HepG2 (cell line): ENCODE measurements around the gene GALR2. TPM values are rescaled to one million over a fixed set of nuclear protein-coding genes. Genes with fewer than 3 reads are reported as not detected.
A peak's percentile ranks its signal among the peaks of the same experiment; 100 is the strongest.

Experiments
- ADNP ChIP-seq: sonication (generic); formaldehyde crosslinking; IDR thresholded peaks from 2 replicates; pipeline ENCODE4 v1.4.0; 2020; ENCODE audit warnings: missing genetic modification reagents
- ATM ChIP-seq: fragments of 450-650 bp; IDR thresholded peaks from 2 replicates; pipeline ENCODE4 v1.7.1; 2017; ENCODE audit warnings: mild to moderate bottlenecking, borderline replicate concordance
- BCL6 ChIP-seq: IDR thresholded peaks from 2 replicates; pipeline ENCODE4 v1.6.1; 2016; ENCODE audit warnings: missing genetic modification reagents, missing compliant biosample characterization
- HDAC1 ChIP-seq: sonication (generic); formaldehyde crosslinking; IDR thresholded peaks from 2 replicates; pipeline ENCODE4 v1.5.1; 2020; ENCODE audit warnings: mild to moderate bottlenecking, missing genetic modification reagents
- HDAC6 ChIP-seq: fragments of 200-600 bp; sonication (generic); IDR thresholded peaks from 2 replicates; pipeline ENCODE4 v1.7.0; 2017; ENCODE audit warnings: mild to moderate bottlenecking, antibody characterized with exemption, low read length, low read depth
- HOXA7 ChIP-seq: sonication (generic); formaldehyde crosslinking; IDR thresholded peaks from 2 replicates; pipeline ENCODE4 v1.8.1; 2022; ENCODE audit warnings: mild to moderate bottlenecking, missing genetic modification reagents, moderate library complexity
- ISX ChIP-seq: sonication (generic); formaldehyde crosslinking; conservative IDR thresholded peaks from 2 replicates; pipeline ENCODE4 v1.5.0; 2020; ENCODE audit warnings: missing genetic modification reagents
- KDM1A ChIP-seq: IDR thresholded peaks from 2 replicates; pipeline ENCODE4 v1.6.1; 2016; ENCODE audit warnings: missing compliant biosample characterization
- MAFG ChIP-seq: sonication (generic); formaldehyde crosslinking; IDR thresholded peaks from 2 replicates; pipeline ENCODE4 v1.5.1; 2020; ENCODE audit warnings: mild to moderate bottlenecking, missing genetic modification reagents
- MBNL3 ChIP-seq: fragments of 250-450 bp; sonication (Bioruptor Pico); conservative IDR thresholded peaks from 2 replicates; pipeline ENCODE4 v1.8.0; 2022; ENCODE audit warnings: mild to moderate bottlenecking, inconsistent platforms
- SATB2 ChIP-seq: sonication (generic); formaldehyde crosslinking; IDR thresholded peaks from 2 replicates; pipeline ENCODE4 v1.5.0; 2020; ENCODE audit warnings: missing genetic modification reagents
- SMAD9 ChIP-seq: sonication (generic); formaldehyde crosslinking; IDR thresholded peaks from 2 replicates; pipeline ENCODE4 v1.5.1; 2020; ENCODE audit warnings: mild to moderate bottlenecking, missing genetic modification reagents
- SUZ12 ChIP-seq: fragments of 150-350 bp; IDR thresholded peaks from 2 replicates; pipeline ENCODE4 v1.6.1; 2014; ENCODE audit warnings: low read depth, low read length
- ZFP1 ChIP-seq: IDR thresholded peaks from 2 replicates; pipeline ENCODE4 v1.6.1; 2016
- ZIK1 ChIP-seq: sonication (generic); formaldehyde crosslinking; IDR thresholded peaks from 2 replicates; pipeline ENCODE4 v1.5.0; 2020; ENCODE audit warnings: mild to moderate bottlenecking, low read depth, missing genetic modification reagents, borderline replicate concordance
- ZKSCAN8 ChIP-seq: IDR thresholded peaks from 2 replicates; pipeline ENCODE4 v1.6.1; 2016; ENCODE audit warnings: borderline replicate concordance, missing genetic modification reagents, missing compliant biosample characterization
- ZNF274 ChIP-seq: sonication (generic); formaldehyde crosslinking; IDR thresholded peaks from 2 replicates; pipeline ENCODE4 v1.5.1; 2020; ENCODE audit warnings: mild to moderate bottlenecking, missing genetic modification reagents
- ZNF382 ChIP-seq: sonication (generic); formaldehyde crosslinking; IDR thresholded peaks from 2 replicates; pipeline ENCODE4 v1.5.0; 2020; ENCODE audit warnings: missing genetic modification reagents, mild to moderate bottlenecking, borderline replicate concordance
- ZNF713 ChIP-seq: sonication (generic); formaldehyde crosslinking; IDR thresholded peaks from 2 replicates; pipeline ENCODE4 v1.4.0; 2020; ENCODE audit warnings: mild to moderate bottlenecking, missing genetic modification reagents
- polyA plus RNA-seq, 8 experiments: library from polyadenylated mRNA; depleted of rRNA in 3 of 8; stranded (reverse) in 7 of 8; unstranded in 1 of 8; fragments of >200 nt; fragmentation: Illumina TruSeq in 4 of 8; extraction: Trizol in 4 of 8; gene quantifications; 2 replicates each; pipeline versions ENCODE4 v1.2.1 to v1.2.3, GENCODE V29; 2011 to 2016; ENCODE audit warnings: low read depth in 4 of 8, missing spikeins in 1 of 8, mixed read lengths in 1 of 8; ENCODE audit not compliant: insufficient read depth in 1 of 8
- total RNA-seq, 5 experiments: library from RNA; depleted of rRNA; stranded (reverse); fragments of >200 nt; fragmentation: Illumina TruSeq; extraction: Trizol; gene quantifications; 2 replicates each; pipeline ENCODE4 v1.2.3, GENCODE V29; 2016; ENCODE audit warnings: low read depth in 1 of 5
- TF ChIP-seq, protein P1 (sequence below): sonication (generic); formaldehyde crosslinking; IDR thresholded peaks from 2 replicates; pipeline ENCODE4 v1.4.0; 2020; ENCODE audit warnings: missing genetic modification reagents
- TF ChIP-seq, protein P2 (sequence below): IDR thresholded peaks from 2 replicates; pipeline ENCODE4 v1.6.1; 2018; ENCODE audit warnings: missing genetic modification reagents, mild to moderate bottlenecking, missing compliant biosample characterization
- TF ChIP-seq, protein P3 (sequence below): sonication (generic); formaldehyde crosslinking; IDR thresholded peaks from 2 replicates; pipeline ENCODE4 v1.4.0; 2020; ENCODE audit warnings: mild to moderate bottlenecking, missing genetic modification reagents
- TF ChIP-seq, protein P4 (sequence below): sonication (generic); formaldehyde crosslinking; IDR thresholded peaks from 2 replicates; pipeline ENCODE4 v1.8.0; 2022; ENCODE audit warnings: mild to moderate bottlenecking, missing genetic modification reagents, moderate library complexity
- TF ChIP-seq, protein P5 (sequence below): sonication (generic); formaldehyde crosslinking; IDR thresholded peaks from 2 replicates; pipeline ENCODE4 v1.4.0; 2020; ENCODE audit warnings: missing genetic modification reagents, borderline replicate concordance

GALR2 gene
- total and polyA plus RNA-seq, 2 of the 13 experiments (the other 11 are each of a cell fraction or from before 2014, with no cell fraction given) = 0.48 to 0.58 TPM

DNA sequence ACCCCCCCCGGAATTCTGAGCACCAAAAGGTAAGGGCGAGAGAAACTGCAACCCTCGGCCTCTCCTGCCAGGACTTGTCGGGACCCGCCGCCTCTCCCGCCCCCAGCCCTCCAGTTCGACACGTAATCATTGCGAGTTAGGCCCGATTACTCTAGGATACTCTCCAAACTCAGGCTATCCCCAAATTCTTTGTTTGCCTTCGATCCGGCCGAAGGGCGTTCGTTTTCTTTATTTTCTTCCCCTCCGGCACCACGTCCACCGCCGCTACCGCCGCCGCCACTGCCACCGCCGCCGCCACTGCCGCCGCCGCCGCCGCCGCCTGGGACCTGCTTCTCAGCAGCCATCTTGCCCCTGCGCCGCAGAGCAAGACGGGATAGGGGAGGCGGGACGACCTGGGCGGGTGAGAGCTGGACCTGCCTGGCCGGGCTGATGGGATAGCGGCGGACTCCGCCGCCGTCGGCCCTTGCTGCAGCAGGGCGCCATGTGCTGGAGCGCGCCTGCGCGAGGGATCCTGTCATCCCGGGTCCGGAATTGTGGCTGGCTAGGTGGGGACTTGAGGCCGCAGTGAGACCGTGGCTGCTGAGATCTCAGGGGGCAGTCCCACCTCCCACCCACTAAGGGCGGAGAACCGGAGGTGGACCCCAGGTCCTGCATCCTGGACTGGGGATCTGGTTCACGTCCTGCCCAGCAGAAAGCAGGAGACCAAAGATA is 2.3 kb upstream of the GALR2 start, which contains the start of gene SRP68 (continued):
- TF ChIP-seq, protein P1, sequence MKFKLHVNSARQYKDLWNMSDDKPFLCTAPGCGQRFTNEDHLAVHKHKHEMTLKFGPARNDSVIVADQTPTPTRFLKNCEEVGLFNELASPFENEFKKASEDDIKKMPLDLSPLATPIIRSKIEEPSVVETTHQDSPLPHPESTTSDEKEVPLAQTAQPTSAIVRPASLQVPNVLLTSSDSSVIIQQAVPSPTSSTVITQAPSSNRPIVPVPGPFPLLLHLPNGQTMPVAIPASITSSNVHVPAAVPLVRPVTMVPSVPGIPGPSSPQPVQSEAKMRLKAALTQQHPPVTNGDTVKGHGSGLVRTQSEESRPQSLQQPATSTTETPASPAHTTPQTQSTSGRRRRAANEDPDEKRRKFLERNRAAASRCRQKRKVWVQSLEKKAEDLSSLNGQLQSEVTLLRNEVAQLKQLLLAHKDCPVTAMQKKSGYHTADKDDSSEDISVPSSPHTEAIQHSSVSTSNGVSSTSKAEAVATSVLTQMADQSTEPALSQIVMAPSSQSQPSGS (CRISPR knock-in tag) = peak; percentile 70
- TF ChIP-seq ISX (CRISPR knock-in tag) = no peak
- peak; percentile 98 for TF ChIP-seq HDAC1 (CRISPR knock-in tag)
- TF ChIP-seq ZNF382 = no peak
- TF ChIP-seq MAFG (CRISPR knock-in tag) = no peak
- TF ChIP-seq SUZ12 = no peak
- TF ChIP-seq HDAC6 = no peak
- peak; percentile 35; the same call in 1 of the 2 replicates for TF ChIP-seq BCL6 (CRISPR knock-in tag)
- TF ChIP-seq HOXA7 (CRISPR knock-in tag) = no peak
- TF ChIP-seq, protein P2, sequence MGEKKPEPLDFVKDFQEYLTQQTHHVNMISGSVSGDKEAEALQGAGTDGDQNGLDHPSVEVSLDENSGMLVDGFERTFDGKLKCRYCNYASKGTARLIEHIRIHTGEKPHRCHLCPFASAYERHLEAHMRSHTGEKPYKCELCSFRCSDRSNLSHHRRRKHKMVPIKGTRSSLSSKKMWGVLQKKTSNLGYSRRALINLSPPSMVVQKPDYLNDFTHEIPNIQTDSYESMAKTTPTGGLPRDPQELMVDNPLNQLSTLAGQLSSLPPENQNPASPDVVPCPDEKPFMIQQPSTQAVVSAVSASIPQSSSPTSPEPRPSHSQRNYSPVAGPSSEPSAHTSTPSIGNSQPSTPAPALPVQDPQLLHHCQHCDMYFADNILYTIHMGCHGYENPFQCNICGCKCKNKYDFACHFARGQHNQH (CRISPR knock-in tag) = peak; percentile 89
- TF ChIP-seq ZFP1 (CRISPR knock-in tag) = peak; percentile 56; the same call in 1 of the 2 replicates
- TF ChIP-seq ATM = no peak
- TF ChIP-seq, protein P3, sequence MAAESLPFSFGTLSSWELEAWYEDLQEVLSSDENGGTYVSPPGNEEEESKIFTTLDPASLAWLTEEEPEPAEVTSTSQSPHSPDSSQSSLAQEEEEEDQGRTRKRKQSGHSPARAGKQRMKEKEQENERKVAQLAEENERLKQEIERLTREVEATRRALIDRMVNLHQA (CRISPR knock-in tag) = no peak
- TF ChIP-seq ZNF274 (CRISPR knock-in tag) = peak; percentile 77
- TF ChIP-seq, protein P4, sequence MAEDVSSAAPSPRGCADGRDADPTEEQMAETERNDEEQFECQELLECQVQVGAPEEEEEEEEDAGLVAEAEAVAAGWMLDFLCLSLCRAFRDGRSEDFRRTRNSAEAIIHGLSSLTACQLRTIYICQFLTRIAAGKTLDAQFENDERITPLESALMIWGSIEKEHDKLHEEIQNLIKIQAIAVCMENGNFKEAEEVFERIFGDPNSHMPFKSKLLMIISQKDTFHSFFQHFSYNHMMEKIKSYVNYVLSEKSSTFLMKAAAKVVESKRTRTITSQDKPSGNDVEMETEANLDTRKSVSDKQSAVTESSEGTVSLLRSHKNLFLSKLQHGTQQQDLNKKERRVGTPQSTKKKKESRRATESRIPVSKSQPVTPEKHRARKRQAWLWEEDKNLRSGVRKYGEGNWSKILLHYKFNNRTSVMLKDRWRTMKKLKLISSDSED (CRISPR knock-in tag) = peak; percentile 88; the same call in 1 of the 2 replicates
- TF ChIP-seq SATB2 (CRISPR knock-in tag) = no peak; the same call in 1 of the 2 replicates
- peak; percentile 13; the same call in 1 of the 2 replicates for TF ChIP-seq KDM1A (CRISPR knock-in tag)
- TF ChIP-seq ADNP = no peak
- TF ChIP-seq ZKSCAN8 (CRISPR knock-in tag) = peak; percentile 52; the same call in 1 of the 2 replicates
- TF ChIP-seq ZIK1 (CRISPR knock-in tag) = peak; percentile 98
- TF ChIP-seq MBNL3 (CRISPR knock-in tag) = no peak
- peak; percentile 43; the same call in 1 of the 2 replicates for TF ChIP-seq ZNF713
- TF ChIP-seq SMAD9 (CRISPR knock-in tag) = no peak
- TF ChIP-seq, protein P5, sequence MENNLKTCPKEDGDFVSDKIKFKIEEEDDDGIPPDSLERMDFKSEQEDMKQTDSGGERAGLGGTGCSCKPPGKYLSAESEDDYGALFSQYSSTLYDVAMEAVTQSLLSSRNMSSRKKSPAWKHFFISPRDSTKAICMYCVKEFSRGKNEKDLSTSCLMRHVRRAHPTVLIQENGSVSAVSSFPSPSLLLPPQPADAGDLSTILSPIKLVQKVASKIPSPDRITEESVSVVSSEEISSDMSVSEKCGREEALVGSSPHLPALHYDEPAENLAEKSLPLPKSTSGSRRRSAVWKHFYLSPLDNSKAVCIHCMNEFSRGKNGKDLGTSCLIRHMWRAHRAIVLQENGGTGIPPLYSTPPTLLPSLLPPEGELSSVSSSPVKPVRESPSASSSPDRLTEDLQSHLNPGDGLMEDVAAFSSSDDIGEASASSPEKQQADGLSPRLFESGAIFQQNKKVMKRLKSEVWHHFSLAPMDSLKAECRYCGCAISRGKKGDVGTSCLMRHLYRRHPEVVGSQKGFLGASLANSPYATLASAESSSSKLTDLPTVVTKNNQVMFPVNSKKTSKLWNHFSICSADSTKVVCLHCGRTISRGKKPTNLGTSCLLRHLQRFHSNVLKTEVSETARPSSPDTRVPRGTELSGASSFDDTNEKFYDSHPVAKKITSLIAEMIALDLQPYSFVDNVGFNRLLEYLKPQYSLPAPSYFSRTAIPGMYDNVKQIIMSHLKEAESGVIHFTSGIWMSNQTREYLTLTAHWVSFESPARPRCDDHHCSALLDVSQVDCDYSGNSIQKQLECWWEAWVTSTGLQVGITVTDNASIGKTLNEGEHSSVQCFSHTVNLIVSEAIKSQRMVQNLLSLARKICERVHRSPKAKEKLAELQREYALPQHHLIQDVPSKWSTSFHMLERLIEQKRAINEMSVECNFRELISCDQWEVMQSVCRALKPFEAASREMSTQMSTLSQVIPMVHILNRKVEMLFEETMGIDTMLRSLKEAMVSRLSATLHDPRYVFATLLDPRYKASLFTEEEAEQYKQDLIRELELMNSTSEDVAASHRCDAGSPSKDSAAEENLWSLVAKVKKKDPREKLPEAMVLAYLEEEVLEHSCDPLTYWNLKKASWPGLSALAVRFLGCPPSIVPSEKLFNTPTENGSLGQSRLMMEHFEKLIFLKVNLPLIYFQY (CRISPR knock-in tag) = no peak; the same call in 1 of the 2 replicates
